Measurements from ENCODE around the gene GPC1. TPM values are rescaled to one million over a fixed set of nuclear protein-coding genes. Genes with fewer than 3 reads are reported as not detected.

GPC1 gene
- total and polyA plus RNA-seq, 2 experiments from 2014 or later, result 9.0 to 46.2 TPM

DNA sequence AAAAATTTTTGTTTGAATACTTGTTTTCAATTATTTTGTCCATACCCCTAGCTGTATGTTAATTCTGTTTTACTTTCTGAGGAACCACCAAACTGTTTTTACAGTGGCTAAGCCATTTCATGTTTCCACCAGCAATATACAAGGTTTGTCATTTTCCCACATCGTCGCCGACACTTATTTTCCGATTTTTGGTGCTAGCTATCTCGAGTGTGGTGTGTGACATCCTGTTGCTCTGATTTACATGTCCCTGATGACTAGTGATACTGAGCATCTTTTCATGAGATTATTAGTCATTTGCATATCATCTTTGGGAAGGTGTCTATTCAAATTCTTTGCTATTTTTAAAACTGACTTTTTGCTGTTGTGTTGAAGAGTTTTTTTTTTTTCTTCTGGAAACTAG lies 7.2 kb upstream of the GPC1 start:
- Mint-ChIP-seq H3K36me3 (ENCODE audit: low read depth) (peaks cover 2% of the 10 kb centered on the region; the same call in 1 of the 3 replicates), H3K27me3 (ENCODE audit: insufficient read depth, low read depth, poor library complexity) (peaks cover 8% of the 10 kb centered on the region), H3K27ac (no peak overlapping the region), H3K9me3 (peaks cover 27% of the 10 kb centered on the region), H3K4me1 (no peaks in the 10 kb centered on the region), H3K4me3 (no peak overlapping the region)
- no peak overlapping the region for H3K27ac ChIP-seq (ENCODE audit: low read depth)
- no peaks in the 10 kb centered on the region for H4K20me1 ChIP-seq (replicated peaks; ENCODE audit: insufficient read depth)
- H3F3A ChIP-seq (replicated peaks; ENCODE audit: low read depth), result no peaks in the 10 kb centered on the region
- no peak overlapping the region for H2AFZ ChIP-seq
- no peak for DNase-seq (ENCODE audit: low spot score)
- no peak overlapping the region for H3K4me2 ChIP-seq
- H3K27me3 ChIP-seq (ENCODE audit: insufficient read depth), result no peaks in the 10 kb centered on the region
- no peaks in the 10 kb centered on the region for H3K79me2 ChIP-seq (replicated peaks; ENCODE audit: insufficient read depth)
- no peaks in the 10 kb centered on the region for H3K36me3 ChIP-seq (ENCODE audit: insufficient read depth)
- no peaks in the 10 kb centered on the region for H3K4me1 ChIP-seq (ENCODE audit: insufficient read depth)
- no peak for TF ChIP-seq EZH2 (IDR thresholded peaks at IDR 0.05; ENCODE audit: low read depth, unreplicated experiment)
- no peak for TF ChIP-seq ZNF331 (CRISPR knock-in tag; IDR thresholded peaks at IDR 0.05; ENCODE audit: low read depth)
- TF ChIP-seq CREB1 (CRISPR knock-in tag; IDR thresholded peaks at IDR 0.05; ENCODE audit: low read depth), result no peak
- TF ChIP-seq, protein P1, sequence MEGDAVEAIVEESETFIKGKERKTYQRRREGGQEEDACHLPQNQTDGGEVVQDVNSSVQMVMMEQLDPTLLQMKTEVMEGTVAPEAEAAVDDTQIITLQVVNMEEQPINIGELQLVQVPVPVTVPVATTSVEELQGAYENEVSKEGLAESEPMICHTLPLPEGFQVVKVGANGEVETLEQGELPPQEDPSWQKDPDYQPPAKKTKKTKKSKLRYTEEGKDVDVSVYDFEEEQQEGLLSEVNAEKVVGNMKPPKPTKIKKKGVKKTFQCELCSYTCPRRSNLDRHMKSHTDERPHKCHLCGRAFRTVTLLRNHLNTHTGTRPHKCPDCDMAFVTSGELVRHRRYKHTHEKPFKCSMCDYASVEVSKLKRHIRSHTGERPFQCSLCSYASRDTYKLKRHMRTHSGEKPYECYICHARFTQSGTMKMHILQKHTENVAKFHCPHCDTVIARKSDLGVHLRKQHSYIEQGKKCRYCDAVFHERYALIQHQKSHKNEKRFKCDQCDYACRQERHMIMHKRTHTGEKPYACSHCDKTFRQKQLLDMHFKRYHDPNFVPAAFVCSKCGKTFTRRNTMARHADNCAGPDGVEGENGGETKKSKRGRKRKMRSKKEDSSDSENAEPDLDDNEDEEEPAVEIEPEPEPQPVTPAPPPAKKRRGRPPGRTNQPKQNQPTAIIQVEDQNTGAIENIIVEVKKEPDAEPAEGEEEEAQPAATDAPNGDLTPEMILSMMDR (conservative IDR thresholded peaks at IDR 0.05; ENCODE audit: low read depth in 2 of 2), result no peak
- no peak for TF ChIP-seq ZNF114 (CRISPR knock-in tag; IDR thresholded peaks at IDR 0.05)
- no peak for TF ChIP-seq STAT1 (IDR thresholded peaks at IDR 0.05; ENCODE audit: unreplicated experiment)
- TF ChIP-seq, protein P2, sequence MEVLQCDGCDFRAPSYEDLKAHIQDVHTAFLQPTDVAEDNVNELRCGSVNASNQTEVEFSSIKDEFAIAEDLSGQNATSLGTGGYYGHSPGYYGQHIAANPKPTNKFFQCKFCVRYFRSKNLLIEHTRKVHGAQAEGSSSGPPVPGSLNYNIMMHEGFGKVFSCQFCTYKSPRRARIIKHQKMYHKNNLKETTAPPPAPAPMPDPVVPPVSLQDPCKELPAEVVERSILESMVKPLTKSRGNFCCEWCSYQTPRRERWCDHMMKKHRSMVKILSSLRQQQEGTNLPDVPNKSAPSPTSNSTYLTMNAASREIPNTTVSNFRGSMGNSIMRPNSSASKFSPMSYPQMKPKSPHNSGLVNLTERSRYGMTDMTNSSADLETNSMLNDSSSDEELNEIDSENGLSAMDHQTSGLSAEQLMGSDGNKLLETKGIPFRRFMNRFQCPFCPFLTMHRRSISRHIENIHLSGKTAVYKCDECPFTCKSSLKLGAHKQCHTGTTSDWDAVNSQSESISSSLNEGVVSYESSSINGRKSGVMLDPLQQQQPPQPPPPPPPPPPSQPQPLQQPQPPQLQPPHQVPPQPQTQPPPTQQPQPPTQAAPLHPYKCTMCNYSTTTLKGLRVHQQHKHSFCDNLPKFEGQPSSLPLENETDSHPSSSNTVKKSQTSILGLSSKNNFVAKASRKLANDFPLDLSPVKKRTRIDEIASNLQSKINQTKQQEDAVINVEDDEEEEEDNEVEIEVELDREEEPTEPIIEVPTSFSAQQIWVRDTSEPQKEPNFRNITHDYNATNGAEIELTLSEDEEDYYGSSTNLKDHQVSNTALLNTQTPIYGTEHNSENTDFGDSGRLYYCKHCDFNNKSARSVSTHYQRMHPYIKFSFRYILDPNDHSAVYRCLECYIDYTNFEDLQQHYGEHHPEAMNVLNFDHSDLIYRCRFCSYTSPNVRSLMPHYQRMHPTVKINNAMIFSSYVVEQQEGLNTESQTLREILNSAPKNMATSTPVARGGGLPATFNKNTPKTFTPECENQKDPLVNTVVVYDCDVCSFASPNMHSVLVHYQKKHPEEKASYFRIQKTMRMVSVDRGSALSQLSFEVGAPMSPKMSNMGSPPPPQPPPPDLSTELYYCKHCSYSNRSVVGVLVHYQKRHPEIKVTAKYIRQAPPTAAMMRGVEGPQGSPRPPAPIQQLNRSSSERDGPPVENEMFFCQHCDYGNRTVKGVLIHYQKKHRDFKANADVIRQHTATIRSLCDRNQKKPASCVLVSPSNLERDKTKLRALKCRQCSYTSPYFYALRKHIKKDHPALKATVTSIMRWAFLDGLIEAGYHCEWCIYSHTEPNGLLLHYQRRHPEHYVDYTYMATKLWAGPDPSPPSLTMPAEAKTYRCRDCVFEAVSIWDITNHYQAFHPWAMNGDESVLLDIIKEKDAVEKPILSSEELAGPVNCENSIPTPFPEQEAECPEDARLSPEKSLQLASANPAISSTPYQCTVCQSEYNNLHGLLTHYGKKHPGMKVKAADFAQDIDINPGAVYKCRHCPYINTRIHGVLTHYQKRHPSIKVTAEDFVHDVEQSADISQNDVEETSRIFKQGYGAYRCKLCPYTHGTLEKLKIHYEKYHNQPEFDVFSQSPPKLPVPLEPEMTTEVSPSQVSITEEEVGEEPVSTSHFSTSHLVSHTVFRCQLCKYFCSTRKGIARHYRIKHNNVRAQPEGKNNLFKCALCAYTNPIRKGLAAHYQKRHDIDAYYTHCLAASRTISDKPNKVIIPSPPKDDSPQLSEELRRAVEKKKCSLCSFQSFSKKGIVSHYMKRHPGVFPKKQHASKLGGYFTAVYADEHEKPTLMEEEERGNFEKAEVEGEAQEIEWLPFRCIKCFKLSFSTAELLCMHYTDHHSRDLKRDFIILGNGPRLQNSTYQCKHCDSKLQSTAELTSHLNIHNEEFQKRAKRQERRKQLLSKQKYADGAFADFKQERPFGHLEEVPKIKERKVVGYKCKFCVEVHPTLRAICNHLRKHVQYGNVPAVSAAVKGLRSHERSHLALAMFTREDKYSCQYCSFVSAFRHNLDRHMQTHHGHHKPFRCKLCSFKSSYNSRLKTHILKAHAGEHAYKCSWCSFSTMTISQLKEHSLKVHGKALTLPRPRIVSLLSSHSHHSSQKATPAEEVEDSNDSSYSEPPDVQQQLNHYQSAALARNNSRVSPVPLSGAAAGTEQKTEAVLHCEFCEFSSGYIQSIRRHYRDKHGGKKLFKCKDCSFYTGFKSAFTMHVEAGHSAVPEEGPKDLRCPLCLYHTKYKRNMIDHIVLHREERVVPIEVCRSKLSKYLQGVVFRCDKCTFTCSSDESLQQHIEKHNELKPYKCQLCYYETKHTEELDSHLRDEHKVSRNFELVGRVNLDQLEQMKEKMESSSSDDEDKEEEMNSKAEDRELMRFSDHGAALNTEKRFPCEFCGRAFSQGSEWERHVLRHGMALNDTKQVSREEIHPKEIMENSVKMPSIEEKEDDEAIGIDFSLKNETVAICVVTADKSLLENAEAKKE (CRISPR knock-in tag; IDR thresholded peaks at IDR 0.05), result no peak
- no peak for TF ChIP-seq JUNB (IDR thresholded peaks at IDR 0.05; ENCODE audit: unreplicated experiment)
- TF ChIP-seq EZH2phosphoT487 (IDR thresholded peaks at IDR 0.05; ENCODE audit: unreplicated experiment), result no peak
- TF ChIP-seq, protein P3, sequence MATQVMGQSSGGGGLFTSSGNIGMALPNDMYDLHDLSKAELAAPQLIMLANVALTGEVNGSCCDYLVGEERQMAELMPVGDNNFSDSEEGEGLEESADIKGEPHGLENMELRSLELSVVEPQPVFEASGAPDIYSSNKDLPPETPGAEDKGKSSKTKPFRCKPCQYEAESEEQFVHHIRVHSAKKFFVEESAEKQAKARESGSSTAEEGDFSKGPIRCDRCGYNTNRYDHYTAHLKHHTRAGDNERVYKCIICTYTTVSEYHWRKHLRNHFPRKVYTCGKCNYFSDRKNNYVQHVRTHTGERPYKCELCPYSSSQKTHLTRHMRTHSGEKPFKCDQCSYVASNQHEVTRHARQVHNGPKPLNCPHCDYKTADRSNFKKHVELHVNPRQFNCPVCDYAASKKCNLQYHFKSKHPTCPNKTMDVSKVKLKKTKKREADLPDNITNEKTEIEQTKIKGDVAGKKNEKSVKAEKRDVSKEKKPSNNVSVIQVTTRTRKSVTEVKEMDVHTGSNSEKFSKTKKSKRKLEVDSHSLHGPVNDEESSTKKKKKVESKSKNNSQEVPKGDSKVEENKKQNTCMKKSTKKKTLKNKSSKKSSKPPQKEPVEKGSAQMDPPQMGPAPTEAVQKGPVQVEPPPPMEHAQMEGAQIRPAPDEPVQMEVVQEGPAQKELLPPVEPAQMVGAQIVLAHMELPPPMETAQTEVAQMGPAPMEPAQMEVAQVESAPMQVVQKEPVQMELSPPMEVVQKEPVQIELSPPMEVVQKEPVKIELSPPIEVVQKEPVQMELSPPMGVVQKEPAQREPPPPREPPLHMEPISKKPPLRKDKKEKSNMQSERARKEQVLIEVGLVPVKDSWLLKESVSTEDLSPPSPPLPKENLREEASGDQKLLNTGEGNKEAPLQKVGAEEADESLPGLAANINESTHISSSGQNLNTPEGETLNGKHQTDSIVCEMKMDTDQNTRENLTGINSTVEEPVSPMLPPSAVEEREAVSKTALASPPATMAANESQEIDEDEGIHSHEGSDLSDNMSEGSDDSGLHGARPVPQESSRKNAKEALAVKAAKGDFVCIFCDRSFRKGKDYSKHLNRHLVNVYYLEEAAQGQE (IDR thresholded peaks at IDR 0.05; ENCODE audit: unreplicated experiment), result no peak
- no peak for TF ChIP-seq NANOG (IDR thresholded peaks at IDR 0.05; ENCODE audit: borderline replicate concordance)
- TF ChIP-seq POLR2AphosphoS5 (IDR thresholded peaks at IDR 0.05; ENCODE audit: low read depth), result no peak
- TF ChIP-seq, protein P4, sequence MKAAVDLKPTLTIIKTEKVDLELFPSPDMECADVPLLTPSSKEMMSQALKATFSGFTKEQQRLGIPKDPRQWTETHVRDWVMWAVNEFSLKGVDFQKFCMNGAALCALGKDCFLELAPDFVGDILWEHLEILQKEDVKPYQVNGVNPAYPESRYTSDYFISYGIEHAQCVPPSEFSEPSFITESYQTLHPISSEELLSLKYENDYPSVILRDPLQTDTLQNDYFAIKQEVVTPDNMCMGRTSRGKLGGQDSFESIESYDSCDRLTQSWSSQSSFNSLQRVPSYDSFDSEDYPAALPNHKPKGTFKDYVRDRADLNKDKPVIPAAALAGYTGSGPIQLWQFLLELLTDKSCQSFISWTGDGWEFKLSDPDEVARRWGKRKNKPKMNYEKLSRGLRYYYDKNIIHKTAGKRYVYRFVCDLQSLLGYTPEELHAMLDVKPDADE (IDR thresholded peaks at IDR 0.05), result no peak
- no peak overlapping the region for H3K4me3 ChIP-seq
- H3K9me2 ChIP-seq (ENCODE audit: insufficient read depth), result no peaks in the 10 kb centered on the region
- ATAC-seq, result no peak
